Caco-2 (cell line): ENCODE data around the gene ZIC4. TPM values are rescaled to one million over a fixed set of nuclear protein-coding genes. Genes with fewer than 3 reads are reported as not detected.

Source experiments
- BruUV-seq: library from RNA; stranded (reverse); fragments of 400-500 nt; replicated peaks from 2 replicates; lab custom pipeline; 2021; lab: Mats Ljungman, UMichigan
- CTCF ChIA-PET: fragments of 300-600 bp; sonication (Branson Sonifier 250); formaldehyde crosslinking; loops from one replicate; lab custom pipeline; 2022; ENCODE audit warnings: antibody characterized with exemption; lab: Charles Lee
- POLR2A ChIA-PET: fragments of 300-600 bp; sonication (Branson Sonifier 250); formaldehyde crosslinking; loops from one replicate; lab custom pipeline; 2022; ENCODE audit warnings: antibody characterized with exemption; lab: Charles Lee
- DNase-seq, 2 experiments: peaks; one replicate each; pipeline versions ENCODE4 v3.0.0 to v3.0.0-alpha.2; 2020 to 2022
- H3K27me3 ChIP-seq: replicated peaks from 2 replicates; pipeline ENCODE4 v1.6.0; 2011; ENCODE audit warnings: low read length; ENCODE audit not compliant: control insufficient read depth, insufficient read depth
- H3K36me3 ChIP-seq: 2 replicates; pipeline ENCODE4 v1.5.1; 2011; ENCODE audit warnings: low read length; ENCODE audit not compliant: control insufficient read depth, insufficient read depth
- H3K4me1 ChIP-seq: fragments of 250-450 bp; sonication (Bioruptor Pico); 2 replicates; pipeline ENCODE4 v1.5.1; 2020; ENCODE audit warnings: mild to moderate bottlenecking
- H3K4me3 ChIP-seq: 2 replicates; pipeline ENCODE4 v1.5.1; 2011; ENCODE audit warnings: low read depth, mild to moderate bottlenecking, control low read depth, low read length
- H3K9me3 ChIP-seq: fragments of 250-450 bp; sonication (Bioruptor Pico); 2 replicates; pipeline ENCODE4 v1.5.1; 2020; ENCODE audit warnings: mild to moderate bottlenecking, moderate library complexity
- H3K27ac Mint-ChIP-seq: one replicate; pipeline ENCODE4 v1.8.0; 2022; ENCODE audit warnings: mixed read lengths; ENCODE audit not compliant: unreplicated experiment
- H3K27me3 Mint-ChIP-seq: one replicate; pipeline ENCODE4 v1.8.0; 2022; ENCODE audit warnings: mixed read lengths; ENCODE audit not compliant: insufficient read depth, unreplicated experiment
- H3K36me3 Mint-ChIP-seq: one replicate; pipeline ENCODE4 v1.8.0; 2022; ENCODE audit warnings: mild to moderate bottlenecking, mixed read lengths; ENCODE audit not compliant: insufficient read depth, unreplicated experiment
- H3K4me1 Mint-ChIP-seq: one replicate; pipeline ENCODE4 v1.8.0; 2022; ENCODE audit warnings: low read depth, mixed read lengths; ENCODE audit not compliant: unreplicated experiment
- H3K4me3 Mint-ChIP-seq: one replicate; pipeline ENCODE4 v1.8.0; 2022; ENCODE audit warnings: mild to moderate bottlenecking, moderate library complexity, mixed read lengths; ENCODE audit not compliant: unreplicated experiment
- H3K9me3 Mint-ChIP-seq: one replicate; pipeline ENCODE4 v1.8.0; 2022; ENCODE audit warnings: mixed read lengths; ENCODE audit not compliant: unreplicated experiment
- intact Hi-C: fragments of 100-400 bp; cut with micrococcal nuclease; formaldehyde crosslinking; loops from one replicate; pipeline ENCODE4 v1.10.0; 2022; ENCODE audit not compliant: unreplicated experiment
- total RNA-seq: library from RNA; stranded (reverse); gene quantifications from 2 replicates; pipeline ENCODE4 v1.2.3, GENCODE V29; 2022
- TF ChIP-seq, protein P1 (sequence below), 2 experiments: fragments of 200-600 bp in 1 of 2; IDR thresholded peaks; 1 replicate in 1 of 2; 2 replicates in 1 of 2; pipeline versions ENCODE4 v1.5.1 to v1.8.0; 2011 to 2022; ENCODE audit warnings: antibody characterized with exemption in 1 of 2, control low read depth in 1 of 2, inconsistent platforms in 1 of 2, low read depth in 1 of 2, low read length in 1 of 2, mild to moderate bottlenecking in 1 of 2, moderate library complexity in 1 of 2; ENCODE audit not compliant: insufficient read depth in 1 of 2, severe bottlenecking in 1 of 2, unreplicated experiment in 1 of 2

Gene ZIC4
- total RNA-seq, 1 experiment from 2014 or later: not detected

DNA sequence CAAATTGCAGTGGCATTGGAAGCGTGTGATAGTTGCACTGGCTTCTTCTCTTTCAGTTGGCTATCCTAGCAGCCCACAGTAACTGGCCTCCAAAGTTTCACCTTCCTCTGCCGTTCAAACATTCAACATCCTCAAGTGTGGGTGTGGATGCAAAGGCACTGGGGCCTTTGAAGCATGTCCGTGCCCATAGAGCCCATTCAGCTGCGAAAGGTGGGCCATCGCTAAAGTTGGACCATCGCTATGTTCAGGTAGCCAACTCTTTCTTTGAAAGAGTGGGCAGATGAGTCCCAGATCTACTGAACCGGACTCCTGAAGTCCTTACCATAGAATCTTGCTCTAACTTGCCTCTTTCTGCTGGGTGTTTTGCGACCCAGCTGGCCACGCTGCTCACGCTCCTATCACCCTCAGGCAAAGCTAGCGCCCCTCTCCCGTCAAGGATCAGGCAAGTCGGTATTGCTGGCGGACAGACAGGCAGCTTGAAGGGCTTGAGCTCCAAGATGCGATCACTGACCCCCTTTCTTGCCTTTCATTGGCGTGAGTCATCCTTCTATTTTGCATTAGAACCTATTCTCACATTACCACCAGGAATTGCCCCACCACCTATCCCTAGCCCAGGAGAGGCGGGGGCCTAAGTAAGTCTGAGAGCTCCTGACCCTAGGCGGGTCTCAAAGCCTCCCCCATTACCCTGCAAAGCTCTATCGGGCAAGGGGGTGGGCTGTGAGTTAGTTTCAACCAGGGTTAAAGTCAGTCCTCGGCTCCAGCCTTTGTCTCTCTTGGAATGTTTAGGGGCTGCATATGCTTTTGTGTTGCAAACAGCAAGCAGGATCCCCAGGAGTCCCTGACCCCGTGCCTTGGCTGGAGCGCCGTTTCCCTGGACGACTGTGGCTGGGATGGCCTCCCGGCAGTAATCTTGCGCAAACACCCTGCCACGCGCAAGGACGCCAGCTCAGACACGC, 28.7 kb downstream of the ZIC4 start:
- Mint-ChIP-seq H3K27ac (no peak overlapping the region), H3K9me3 (no peaks in the 10 kb centered on the region), H3K36me3 (no peaks in the 10 kb centered on the region), H3K27me3 (no peaks in the 10 kb centered on the region), H3K4me1 (no peaks in the 10 kb centered on the region), H3K4me3 (no peak overlapping the region)
- DNase-seq: no peak
- ChIA-PET CTCF (no interaction called here), POLR2A (no interaction called here)
- Histone ChIP-seq H3K27me3 (no peaks in the 10 kb centered on the region), H3K4me1 (no peaks in the 10 kb centered on the region), H3K9me3 (no peaks in the 10 kb centered on the region), H3K4me3 (no peak overlapping the region), H3K36me3 (no peaks in the 10 kb centered on the region)
- TF ChIP-seq, protein P1, sequence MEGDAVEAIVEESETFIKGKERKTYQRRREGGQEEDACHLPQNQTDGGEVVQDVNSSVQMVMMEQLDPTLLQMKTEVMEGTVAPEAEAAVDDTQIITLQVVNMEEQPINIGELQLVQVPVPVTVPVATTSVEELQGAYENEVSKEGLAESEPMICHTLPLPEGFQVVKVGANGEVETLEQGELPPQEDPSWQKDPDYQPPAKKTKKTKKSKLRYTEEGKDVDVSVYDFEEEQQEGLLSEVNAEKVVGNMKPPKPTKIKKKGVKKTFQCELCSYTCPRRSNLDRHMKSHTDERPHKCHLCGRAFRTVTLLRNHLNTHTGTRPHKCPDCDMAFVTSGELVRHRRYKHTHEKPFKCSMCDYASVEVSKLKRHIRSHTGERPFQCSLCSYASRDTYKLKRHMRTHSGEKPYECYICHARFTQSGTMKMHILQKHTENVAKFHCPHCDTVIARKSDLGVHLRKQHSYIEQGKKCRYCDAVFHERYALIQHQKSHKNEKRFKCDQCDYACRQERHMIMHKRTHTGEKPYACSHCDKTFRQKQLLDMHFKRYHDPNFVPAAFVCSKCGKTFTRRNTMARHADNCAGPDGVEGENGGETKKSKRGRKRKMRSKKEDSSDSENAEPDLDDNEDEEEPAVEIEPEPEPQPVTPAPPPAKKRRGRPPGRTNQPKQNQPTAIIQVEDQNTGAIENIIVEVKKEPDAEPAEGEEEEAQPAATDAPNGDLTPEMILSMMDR (IDR thresholded peaks at IDR 0.05; ENCODE audit: insufficient read depth in 1 of 2, low read depth in 1 of 2, low read length in 1 of 2, severe bottlenecking in 1 of 2, unreplicated experiment in 1 of 2): no peak
- BruUV-seq: no TSS peak
- intact Hi-C loops: no loop called here

DNA sequence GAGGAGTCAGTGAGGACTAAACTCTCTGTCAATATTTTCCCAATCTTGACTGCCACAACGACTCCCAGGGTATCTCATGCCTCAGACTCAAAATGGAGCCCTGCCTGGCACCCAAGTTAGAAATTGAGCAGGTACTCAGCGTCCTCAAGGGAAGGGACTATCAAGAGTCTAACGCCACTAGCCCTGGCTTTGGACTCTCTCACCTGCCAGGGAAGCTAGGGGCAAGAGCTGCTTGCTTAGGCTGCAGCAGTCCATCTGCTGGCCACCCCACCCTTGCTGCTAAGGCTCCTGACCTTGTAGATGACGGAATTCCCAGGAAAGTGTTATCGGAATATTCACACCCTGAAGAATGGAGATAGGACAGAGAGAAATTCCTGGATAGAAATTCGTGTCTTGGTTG, 33.0 kb downstream of the ZIC4 start:
- Histone ChIP-seq H3K4me1 (no peaks in the 10 kb centered on the region), H3K36me3 (no peaks in the 10 kb centered on the region), H3K9me3 (no peaks in the 10 kb centered on the region), H3K27me3 (no peaks in the 10 kb centered on the region), H3K4me3 (no peak overlapping the region)
- Mint-ChIP-seq H3K4me1 (peaks cover 4% of the 10 kb centered on the region), H3K9me3 (no peaks in the 10 kb centered on the region), H3K27me3 (peaks cover 4% of the 10 kb centered on the region), H3K36me3 (no peaks in the 10 kb centered on the region), H3K4me3 (no peak overlapping the region), H3K27ac (no peak overlapping the region)
- intact Hi-C loops: no loop called here
- no TSS peak for BruUV-seq
- ChIA-PET CTCF (no interaction called here), POLR2A (no interaction called here)
- no peak for DNase-seq
- TF ChIP-seq, protein P1 (IDR thresholded peaks at IDR 0.05; ENCODE audit: insufficient read depth in 1 of 2, low read depth in 1 of 2, low read length in 1 of 2, severe bottlenecking in 1 of 2, unreplicated experiment in 1 of 2): no peak

DNA sequence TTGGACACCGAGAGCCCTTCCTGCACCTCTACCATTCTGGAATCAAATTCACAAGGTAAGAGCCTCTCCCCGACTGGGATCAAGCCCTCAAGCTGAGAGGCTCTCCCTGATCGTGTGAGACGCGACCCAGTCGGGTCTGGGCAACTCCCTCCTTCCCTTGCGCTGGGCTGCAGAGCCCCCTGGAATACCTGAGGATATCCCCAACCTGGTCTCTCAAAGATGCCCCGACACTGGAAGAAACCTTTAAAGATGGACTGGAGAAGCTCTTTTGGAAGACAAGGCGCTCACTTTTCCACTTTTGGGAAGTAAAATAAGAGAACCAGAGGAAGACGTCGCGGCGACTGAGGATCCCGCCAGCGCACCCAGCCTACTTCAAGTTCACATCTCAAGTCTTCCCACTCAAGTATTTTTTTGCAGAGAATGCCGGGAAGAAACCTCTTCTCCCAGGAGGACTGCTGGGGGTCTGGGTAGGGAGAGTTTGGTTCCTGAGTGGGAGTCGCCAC, 33.8 kb downstream of the ZIC4 start:
- TF ChIP-seq, protein P1 (IDR thresholded peaks at IDR 0.05; ENCODE audit: insufficient read depth in 1 of 2, low read depth in 1 of 2, low read length in 1 of 2, severe bottlenecking in 1 of 2, unreplicated experiment in 1 of 2): no peak
- no peaks in the 10 kb centered on the region for H3K4me1 ChIP-seq
- no peaks in the 10 kb centered on the region for H3K36me3 ChIP-seq
- Mint-ChIP-seq H3K4me3 (no peak overlapping the region), H3K27ac (no peak overlapping the region), H3K9me3 (no peaks in the 10 kb centered on the region), H3K27me3 (peaks cover 4% of the 10 kb centered on the region), H3K4me1 (peaks cover 6% of the 10 kb centered on the region), H3K36me3 (no peaks in the 10 kb centered on the region)
- POLR2A ChIA-PET: no interaction called here
- no TSS peak for BruUV-seq
- no peak overlapping the region for H3K4me3 ChIP-seq
- no peaks in the 10 kb centered on the region for H3K9me3 ChIP-seq
- DNase-seq: no peak
- intact Hi-C loops: no loop called here
- CTCF ChIA-PET: interaction anchor here (0.6 kb wide), 1 partner anchor 199 kb away, joined by 3 read pairs; no protein-coding TSS in a partner anchor
- no peaks in the 10 kb centered on the region for H3K27me3 ChIP-seq
